ENCODE data around the gene PCDHGB4. TPM values are rescaled to one million over a fixed set of nuclear protein-coding genes. Genes with fewer than 3 reads are reported as not detected.
A peak's percentile ranks its signal among the peaks of the same experiment; 100 is the strongest.

PCDHGB4 gene
- total and polyA plus RNA-seq, 2 of the 4 experiments (the other 2 are of a cell fraction) = 10.0 to 17.6 TPM

- H2BK120ac ChIP-seq (ENCODE audit: low read depth, low read length) = no peak overlapping the region
- TF ChIP-seq RAD21 (IDR thresholded peaks at IDR 0.05; ENCODE audit: low read length) = no peak
- TF ChIP-seq CTCF (conservative IDR thresholded peaks at IDR 0.05; ENCODE audit: low read depth, low read length) = no peak
- no peak for TF ChIP-seq CHD1 (IDR thresholded peaks at IDR 0.05; ENCODE audit: low read depth, low read length)
- no peak for TF ChIP-seq NFE2L2 (IDR thresholded peaks at IDR 0.05; ENCODE audit: low read depth, low read length)
- TF ChIP-seq RFX5 (IDR thresholded peaks at IDR 0.05; ENCODE audit: low read depth, low read length) = no peak
- no peak for TF ChIP-seq ELK1 (IDR thresholded peaks at IDR 0.05; ENCODE audit: borderline replicate concordance, low read depth, low read length)
- TF ChIP-seq POLR2A (IDR thresholded peaks at IDR 0.05; ENCODE audit: low read depth, low read length) = no peak
- TF ChIP-seq USF2 (IDR thresholded peaks at IDR 0.05; ENCODE audit: low read depth, low read length) = no peak
- TF ChIP-seq MXI1 (IDR thresholded peaks at IDR 0.05; ENCODE audit: borderline replicate concordance, low read depth, low read length) = no peak
- TF ChIP-seq CEBPB (IDR thresholded peaks at IDR 0.05; ENCODE audit: low read depth, low read length) = no peak
- TF ChIP-seq RCOR1 (IDR thresholded peaks at IDR 0.05; ENCODE audit: insufficient replicate concordance, low read length) = no peak
- no peak for TF ChIP-seq FOS (IDR thresholded peaks at IDR 0.05; ENCODE audit: low read depth, low read length)
- no peak for TF ChIP-seq MAZ (IDR thresholded peaks at IDR 0.05; ENCODE audit: borderline replicate concordance, low read depth, low read length)
- H3K18ac ChIP-seq (ENCODE audit: low read depth, low read length) = no peak overlapping the region
- H2AK5ac ChIP-seq (ENCODE audit: low read depth, low read length) = no peak overlapping the region
- H3K9ac ChIP-seq (ENCODE audit: low read depth, low read length) = no peak overlapping the region
- whole genome bisulfite sequencing, 2 experiments (ENCODE audit: extremely low coverage in 2 of 2, insufficient read length in 1 of 2) = 38% methylated on average over 53 of the region's 69 CpGs; no CpG with 5 or more reads in 1 of the 2 experiments
- H4K5ac ChIP-seq (ENCODE audit: low read depth, low read length) = no peak overlapping the region
- no peak overlapping the region for H3K27ac ChIP-seq (ENCODE audit: insufficient read depth, low read length)
- no peak overlapping the region for H2BK15ac ChIP-seq (ENCODE audit: low read depth, low read length)
- H3K4me1 ChIP-seq (ENCODE audit: control insufficient read depth, insufficient read depth, low read length) = no peaks in the 10 kb centered on the region
- no peak overlapping the region for H4K8ac ChIP-seq (ENCODE audit: low read depth in 2 of 2, low read length in 2 of 2)
- H3K4me3 ChIP-seq (ENCODE audit: insufficient read depth, low read depth, low read length) = no peak overlapping the region
- no peak overlapping the region for H4K91ac ChIP-seq (ENCODE audit: insufficient read depth, low read depth, low read length)
- DNase-seq (no peak), ATAC-seq (ENCODE audit: low read depth) (no peak)
- no peak overlapping the region for H2AK9ac ChIP-seq (replicated peaks; ENCODE audit: low read depth, low read length, poor library complexity)
- ChIA-PET POLR2A (ENCODE audit: unreplicated experiment) (no interaction called here), CTCF (interaction anchor here (1.3 kb wide), 1 partner anchor 192 kb away, joined by 4 read pairs; no protein-coding TSS in a partner anchor)
- no peak overlapping the region for H3K56ac ChIP-seq (ENCODE audit: extremely low read depth, insufficient read depth, low read length)
- peak overlapping the region; percentile 49 for H2AFZ ChIP-seq (replicated peaks; ENCODE audit: low read length, poor library complexity)
- H3K23ac ChIP-seq (ENCODE audit: low read depth, low read length) = no peak overlapping the region
- H3K4me2 ChIP-seq (ENCODE audit: low read depth, low read length) = no peak overlapping the region; the same call in 1 of the 2 replicates
- H2BK5ac ChIP-seq (ENCODE audit: low read depth, low read length, poor library complexity, severe bottlenecking) = no peak overlapping the region
- intact Hi-C loops (cut with micrococcal nuclease) (no loop called here), in situ Hi-C loops (cut with MboI; ENCODE audit: low sequenced_read_pairs) (no loop called here), dilution Hi-C loops (cut with HindIII; ENCODE audit: low sequenced_read_pairs, unreplicated experiment) (no loop called here)
- H3K27me3 ChIP-seq (ENCODE audit: control insufficient read depth, insufficient read depth, low read length) = no peaks in the 10 kb centered on the region
- H3K14ac ChIP-seq (replicated peaks; ENCODE audit: low read depth, low read length) = no peak overlapping the region
- H4K20me1 ChIP-seq (ENCODE audit: insufficient read depth, low read length) = no peaks in the 10 kb centered on the region
- BruUV-seq (replicated peaks) = no TSS peak
- no peak overlapping the region for H2BK20ac ChIP-seq (ENCODE audit: low read depth, low read length)
- H3K9me3 ChIP-seq (ENCODE audit: control insufficient read depth, insufficient read depth, low read length) = peaks cover 57% of the 10 kb centered on the region
- H3K36me3 ChIP-seq (ENCODE audit: control insufficient read depth, insufficient read depth, low read length) = peaks cover 23% of the 10 kb centered on the region
- H3K9me1 ChIP-seq (ENCODE audit: insufficient read depth, low read length) = no peaks in the 10 kb centered on the region
- no peaks in the 10 kb centered on the region for H3K79me1 ChIP-seq (ENCODE audit: low read depth in 1 of 2, low read length in 2 of 2)
- H3K4ac ChIP-seq (ENCODE audit: low read depth, low read length) = no peak overlapping the region
Observed at GRCh38 chr5:141371572-141372475, 15.7 kb upstream of the PCDHGB4 start.
